Measurements from ENCODE around the gene SETBP1. TPM values are rescaled to one million over a fixed set of nuclear protein-coding genes. Genes with fewer than 3 reads are reported as not detected.

SETBP1 gene
- total and polyA plus RNA-seq, 9 of the 15 experiments (the other 6 are each of a cell fraction or from before 2014, with no cell fraction given), result under 0.01 to 0.13 (median 0.04) TPM

- H3K36me3 ChIP-seq (ENCODE audit: control insufficient read depth, insufficient read depth, low read length), result no peaks in the 10 kb centered on the region
- BruUV-seq (replicated peaks), result no TSS peak
- no peaks in the 10 kb centered on the region for H3K9me1 ChIP-seq (ENCODE audit: control insufficient read depth, insufficient read depth, low read length)
- no peak for TF ChIP-seq CSDE1 (IDR thresholded peaks at IDR 0.05)
- TF ChIP-seq MYC (IDR thresholded peaks at IDR 0.05; ENCODE audit: low read depth, low read length), result no peak
- no peak for TF ChIP-seq MYC (CRISPR knock-in tag; IDR thresholded peaks at IDR 0.05; ENCODE audit: borderline replicate concordance, low read depth)
- no peak for TF ChIP-seq GATAD2B (IDR thresholded peaks at IDR 0.05; ENCODE audit: borderline replicate concordance)
- TF ChIP-seq IRF1 (CRISPR knock-in tag; IDR thresholded peaks at IDR 0.05; ENCODE audit: borderline replicate concordance), result no peak
- TF ChIP-seq MCM2 (IDR thresholded peaks at IDR 0.05; ENCODE audit: low read depth), result no peak
- TF ChIP-seq ZNF512 (tag; IDR thresholded peaks at IDR 0.05), result no peak
- TF ChIP-seq TRIM28 (IDR thresholded peaks at IDR 0.05), result no peak
- TF ChIP-seq RCOR1 (IDR thresholded peaks at IDR 0.05; ENCODE audit: borderline replicate concordance in 1 of 2, low read depth in 2 of 2, low read length in 2 of 2), result no peak
- TF ChIP-seq HNRNPK (IDR thresholded peaks at IDR 0.05; ENCODE audit: low read depth, low read length, poor library complexity, severe bottlenecking), result no peak
- in situ Hi-C loops (cut with MboI), result no loop called here
- no peak overlapping the region for H3K4me2 ChIP-seq (ENCODE audit: insufficient read depth, low read length)
- H2AFZ ChIP-seq (ENCODE audit: low read depth, low read length), result no peak overlapping the region
- DNase-seq (ENCODE audit: extremely low read depth in 1 of 4, low spot score in 3 of 4) (no peak), ATAC-seq (no peak), FAIRE-seq (no peak)
- no peaks in the 10 kb centered on the region for H3K27me3 ChIP-seq (ENCODE audit: control insufficient read depth in 2 of 2, insufficient read depth in 2 of 2, low read length in 2 of 2)
- H3K9ac ChIP-seq (ENCODE audit: insufficient read depth in 1 of 2, low read depth in 2 of 2, low read length in 2 of 2), result no peak overlapping the region
- no peaks in the 10 kb centered on the region for H3K9me3 ChIP-seq (replicated peaks; ENCODE audit: control insufficient read depth, insufficient read depth, low read depth, low read length)
- 0% methylated on average over 5 of the region's 6 CpGs for WGBS (ENCODE audit: insufficient coverage, low coverage, missing lambda C conversion rate)
- ChIA-PET POLR2A (no interaction called here), CTCF (ENCODE audit: low intra/inter-chr PET ratio) (no interaction called here)
- H3K4me3 ChIP-seq, result no peak overlapping the region
- H3K27ac ChIP-seq (ENCODE audit: extremely low read depth, low read depth, low read length), result no peak overlapping the region
- H4K20me1 ChIP-seq (replicated peaks; ENCODE audit: control insufficient read depth, insufficient read depth, low read length), result no peaks in the 10 kb centered on the region
- H3K4me1 ChIP-seq (replicated peaks in 1 of 2; ENCODE audit: control insufficient read depth in 2 of 2, insufficient read depth in 2 of 2, low read length in 2 of 2), result no peaks in the 10 kb centered on the region
- intact Hi-C loops (cut with micrococcal nuclease), result loop anchor here (5.0 to 10.0 kb wide), 3 partner anchors 222 to 322 kb away; no protein-coding TSS in a partner anchor
- no peaks in the 10 kb centered on the region for H3K79me2 ChIP-seq (ENCODE audit: control insufficient read depth, insufficient read depth, low read length)
Observed at GRCh38 chr18:44896846-44897245, 216.2 kb downstream of the SETBP1 start.
